Right lobe of liver (tissue), 6 donors: ENCODE measurements around the gene CD207. TPM values are rescaled to one million over a fixed set of nuclear protein-coding genes. Genes with fewer than 3 reads are reported as not detected.

Experiments used
- ATAC-seq, 4 donors: fragments of 200-7000 bp; cut with Tn5 transposase; one replicate each; pipeline ENCODE4 v1.9.1; 2020; ENCODE audit warnings: mild to moderate bottlenecking in 4 of 4, moderate library complexity in 4 of 4
- DNase-seq, 3 donors: peaks; one replicate each; pipeline ENCODE4 v3.0.0-alpha.2; 2020
- H3K27ac ChIP-seq, 3 donors: fragments of 200-600 bp; one replicate each; pipeline ENCODE4 v1.8.0; 2022
- H3K27me3 ChIP-seq, 2 donors: fragments of 200-600 bp; one replicate each; pipeline ENCODE4 v1.8.0; 2022
- H3K36me3 ChIP-seq, 4 donors: fragments of 200-600 bp; sonication (generic) in 1 of 4; one replicate each; pipeline versions ENCODE4 v1.5.1 to v1.8.0; 2017 to 2022; ENCODE audit warnings: control low read depth in 1 of 4
- H3K4me1 ChIP-seq, 4 donors: fragments of 200-600 bp; sonication (generic) in 1 of 4; one replicate each; pipeline versions ENCODE4 v1.5.1 to v1.8.0; 2017 to 2022; ENCODE audit warnings: control low read depth in 1 of 4
- H3K4me3 ChIP-seq, 3 donors: fragments of 200-600 bp; one replicate each; pipeline ENCODE4 v1.8.0; 2022
- H3K9me3 ChIP-seq, 4 donors: fragments of 200-600 bp; sonication (generic) in 1 of 4; one replicate each; pipeline versions ENCODE4 v1.5.1 to v1.8.0; 2017 to 2022; ENCODE audit warnings: control low read depth in 1 of 4
- CTCF ChIP-seq, 4 donors: fragments of 200-600 bp in 3 of 4; fragments of 450-650 bp in 1 of 4; IDR thresholded peaks; one replicate each; pipeline versions ENCODE4 v1.5.1 to v1.8.0; 2016 to 2022; ENCODE audit warnings: antibody characterized with exemption in 4 of 4, mild to moderate bottlenecking in 2 of 4
- POLR2A ChIP-seq: fragments of 450-650 bp; IDR thresholded peaks from one replicate; pipeline ENCODE4 v1.6.1; 2017; ENCODE audit warnings: antibody characterized with exemption, mild to moderate bottlenecking
- WGBS: methylation state at CpG from one replicate; pipeline ENCODE4 v1.1.6; 2018; ENCODE audit warnings: low coverage, low lambda C conversion rate; ENCODE audit not compliant: insufficient coverage; ENCODE audit errors: missing lambda C conversion rate; 5-methylcytosine and 5-hydroxymethylcytosine counted together
- intact Hi-C, 2 donors: fragments of 100-400 bp; cut with DNase I; formaldehyde crosslinking; loops; one replicate each; pipeline versions ENCODE4 v1.11.2 to v1.14.1; 2022
- total RNA-seq, 6 experiments: library from RNA; depleted of rRNA in 2 of 6; stranded (reverse); fragments of >200 nt in 2 of 6; fragmentation: NEBNext Ultra II Directional in 3 of 6; extraction: Animal tissue kit (Norgen Biotek cat#: 25700) in 3 of 6; gene quantifications; one replicate each; pipeline versions ENCODE4 v1.1.0 to v1.2.4, GENCODE V29; 2016 to 2023
- donor health status: DM: no; HTN: yes; CAD: no.
- donor health status: DM: no; HTN: no; CAD: no.
- donor health status: DM: no; HTN: no; CAD: no.
- donor health status: DM: no; HTN: yes; CAD: no.
- donor health status: DM: no; HTN: yes; CAD: no.

Gene CD207
- total RNA-seq, 6 experiments from 2014 or later = 0.16 TPM; not detected in 5

- Histone ChIP-seq H3K27ac (no peak overlapping the region), H3K36me3 (no peaks in the 10 kb centered on the region), H3K4me3 (no peak overlapping the region), H3K27me3 (no peaks in the 10 kb centered on the region), H3K9me3 (no peaks in the 10 kb centered on the region), H3K4me1 (no peaks in the 10 kb centered on the region)
- ATAC-seq (no peak), DNase-seq (no peak)
- 53% methylated on average over 3 of the region's 10 CpGs for WGBS
- TF ChIP-seq CTCF (IDR thresholded peaks at IDR 0.05) = no peak
- no peak for TF ChIP-seq POLR2A
- intact Hi-C loops = no loop called here
These were observed 2.6 kb upstream of the CD207 start for GRCh38 chr2:70837980-70838925.

- intact Hi-C loops = no loop called here
- ATAC-seq = no peak
- Histone ChIP-seq H3K36me3 (no peaks in the 10 kb centered on the region), H3K4me3 (no peak overlapping the region), H3K27ac (no peak overlapping the region), H3K9me3 (no peaks in the 10 kb centered on the region), H3K4me1 (no peaks in the 10 kb centered on the region), H3K27me3 (no peaks in the 10 kb centered on the region)
- no peak for DNase-seq
- WGBS = 25% methylated on average over 1 of the region's 4 CpGs
- no peak for TF ChIP-seq CTCF (IDR thresholded peaks at IDR 0.05)
- TF ChIP-seq POLR2A = no peak
These were observed 735 bp downstream of the CD207 start for GRCh38 chr2:70834881-70835280.

- 79% methylated on average over 2 of the region's 2 CpGs for WGBS
- H3K9me3 ChIP-seq = no peaks in the 10 kb centered on the region
- ATAC-seq (no peak), DNase-seq (no peak)
- intact Hi-C loops = no loop called here
- no peaks in the 10 kb centered on the region for H3K36me3 ChIP-seq
- no peak overlapping the region for H3K27ac ChIP-seq
- no peaks in the 10 kb centered on the region for H3K27me3 ChIP-seq
- H3K4me1 ChIP-seq = no peaks in the 10 kb centered on the region
- TF ChIP-seq POLR2A (no peak), CTCF (IDR thresholded peaks at IDR 0.05) (no peak)
- no peak overlapping the region for H3K4me3 ChIP-seq
These were observed 1.5 kb downstream of the CD207 start for GRCh38 chr2:70834106-70834505.

GRCh38 chr2:70833246-70833645, 2.4 kb downstream of the CD207 start:
- Histone ChIP-seq H3K4me3 (no peak overlapping the region), H3K36me3 (no peaks in the 10 kb centered on the region), H3K27me3 (no peaks in the 10 kb centered on the region), H3K27ac (no peak overlapping the region), H3K9me3 (no peaks in the 10 kb centered on the region), H3K4me1 (no peaks in the 10 kb centered on the region)
- DNase-seq (no peak), ATAC-seq (no peak)
- TF ChIP-seq POLR2A (no peak), CTCF (IDR thresholded peaks at IDR 0.05) (no peak)
- WGBS = 67% methylated on average over 1 of the region's 1 CpG
- intact Hi-C loops = no loop called here
